HG03103 (cell line): ENCODE measurements around the gene CDKN2B-AS1.

Experiments
- ATAC-seq: cut with Tn5 transposase; IDR thresholded peaks from one replicate; pipeline ENCODE4 v1.9.1; 2021; ENCODE audit warnings: low read depth; ENCODE audit not compliant: unreplicated experiment

The CDKN2B-AS1 gene

GRCh38 chr9:22147813-22148527, 153.4 kb downstream of the CDKN2B-AS1 start:
- no peak for ATAC-seq

GRCh38 chr9:22148528-22148875, 153.9 kb downstream of the CDKN2B-AS1 start:
- ATAC-seq, result no peak

GRCh38 chr9:22148876-22149637, 154.5 kb downstream of the CDKN2B-AS1 start:
- ATAC-seq, result no peak

- ATAC-seq, result no peak
Measured at GRCh38 chr9:22154064-22154463, 159.5 kb downstream of the CDKN2B-AS1 start.

- ATAC-seq, result no peak
Measured at GRCh38 chr9:22156586-22156985, 162.0 kb downstream of the CDKN2B-AS1 start.

- ATAC-seq, result no peak
Measured at GRCh38 chr9:22157276-22157675, 162.7 kb downstream of the CDKN2B-AS1 start.

- ATAC-seq, result no peak
Measured at GRCh38 chr9:22157828-22158227, 163.2 kb downstream of the CDKN2B-AS1 start.

GRCh38 chr9:22158271-22158670, 163.7 kb downstream of the CDKN2B-AS1 start:
- ATAC-seq, result no peak

GRCh38 chr9:22158927-22159346, 164.3 kb downstream of the CDKN2B-AS1 start:
- ATAC-seq, result no peak

GRCh38 chr9:22159586-22159985, 165.0 kb downstream of the CDKN2B-AS1 start:
- ATAC-seq, result no peak

- no peak for ATAC-seq
Measured at GRCh38 chr9:22160221-22160620, 165.6 kb downstream of the CDKN2B-AS1 start.

- no peak for ATAC-seq
Measured at GRCh38 chr9:22165144-22165543, 170.6 kb downstream of the CDKN2B-AS1 start.

GRCh38 chr9:22169243-22169642, 174.7 kb downstream of the CDKN2B-AS1 start:
- no peak for ATAC-seq

GRCh38 chr9:22169727-22170503, 175.3 kb downstream of the CDKN2B-AS1 start:
- ATAC-seq, result no peak
